GM23338 (cell line): Measurements from ENCODE around the gene TANGO2. TPM values are rescaled to one million over a fixed set of nuclear protein-coding genes. Genes with fewer than 3 reads are reported as not detected.

Source experiments
- ATAC-seq: fragments of 200-7000 bp; cut with Tn5 transposase; 3 replicates; pipeline ENCODE4 v1.9.1; 2020
- DNase-seq: peaks from one replicate; pipeline ENCODE4 v3.0.0-alpha.2; 2015; ENCODE audit warnings: low spot score
- H2AFZ ChIP-seq: fragments of 200-600 bp; sonication (generic); 2 replicates; pipeline ENCODE4 v1.8.0; 2016; ENCODE audit warnings: antibody characterized with exemption, mild to moderate bottlenecking, moderate library complexity
- H3F3A ChIP-seq: fragments of 200-600 bp; sonication (generic); replicated peaks from 2 replicates; pipeline ENCODE4 v1.8.0; 2017; ENCODE audit warnings: antibody characterized with exemption, mixed run types, low read depth
- H3K27ac ChIP-seq: fragments of 200-600 bp; sonication (generic); 2 replicates; pipeline ENCODE4 v1.6.1; 2016; ENCODE audit warnings: low read depth
- H3K27me3 ChIP-seq: fragments of 200-600 bp; sonication (generic); 2 replicates; pipeline ENCODE4 v1.8.0; 2016; ENCODE audit warnings: mild to moderate bottlenecking, mixed run types, moderate library complexity; ENCODE audit not compliant: insufficient read depth
- H3K36me3 ChIP-seq: fragments of 200-600 bp; sonication (generic); 2 replicates; pipeline ENCODE4 v1.8.0; 2016; ENCODE audit warnings: mild to moderate bottlenecking; ENCODE audit not compliant: insufficient read depth
- H3K4me1 ChIP-seq: fragments of 200-600 bp; sonication (generic); 2 replicates; pipeline ENCODE4 v1.8.0; 2016; ENCODE audit warnings: mild to moderate bottlenecking, moderate library complexity; ENCODE audit not compliant: insufficient read depth
- H3K4me2 ChIP-seq: fragments of 200-600 bp; sonication (generic); 2 replicates; pipeline ENCODE4 v1.7.1; 2017; ENCODE audit warnings: mixed run types
- H3K4me3 ChIP-seq: fragments of 200-600 bp; sonication (generic); 2 replicates; pipeline ENCODE4 v1.6.1; 2016; ENCODE audit warnings: mixed run types
- H3K79me2 ChIP-seq: fragments of 200-600 bp; sonication (generic); replicated peaks from 2 replicates; pipeline ENCODE4 v1.8.0; 2017; ENCODE audit warnings: mild to moderate bottlenecking; ENCODE audit not compliant: insufficient read depth
- H3K9me2 ChIP-seq: fragments of 200-600 bp; sonication (generic); 2 replicates; pipeline ENCODE4 v1.8.0; 2017; ENCODE audit not compliant: insufficient read depth
- H4K20me1 ChIP-seq: fragments of 200-600 bp; sonication (generic); replicated peaks from 2 replicates; pipeline ENCODE4 v1.8.0; 2017; ENCODE audit warnings: mild to moderate bottlenecking; ENCODE audit not compliant: insufficient read depth
- H3K27ac Mint-ChIP-seq: 2 replicates; pipeline ENCODE4 v1.8.0; 2020; ENCODE audit warnings: inconsistent platforms, mild to moderate bottlenecking, moderate library complexity, mixed read lengths
- H3K27me3 Mint-ChIP-seq: 3 replicates; pipeline ENCODE4 v1.8.0; 2022; ENCODE audit warnings: low read depth, mild to moderate bottlenecking, moderate library complexity, mixed read lengths, inconsistent platforms; ENCODE audit not compliant: insufficient read depth, poor library complexity
- H3K36me3 Mint-ChIP-seq: 3 replicates; pipeline ENCODE4 v1.8.0; 2021; ENCODE audit warnings: low read depth, mild to moderate bottlenecking, inconsistent platforms, moderate library complexity, mixed read lengths
- H3K4me1 Mint-ChIP-seq: 3 replicates; pipeline ENCODE4 v1.8.0; 2020; ENCODE audit warnings: mild to moderate bottlenecking, inconsistent platforms, mixed read lengths
- H3K4me3 Mint-ChIP-seq: 3 replicates; pipeline ENCODE4 v1.8.0; 2021; ENCODE audit warnings: moderate library complexity, mild to moderate bottlenecking, inconsistent platforms, mixed read lengths
- H3K9me3 Mint-ChIP-seq: 3 replicates; pipeline ENCODE4 v1.8.0; 2020; ENCODE audit warnings: moderate library complexity, mild to moderate bottlenecking, inconsistent platforms, mixed read lengths
- EZH2 ChIP-seq: fragments of 200-600 bp; sonication (generic); IDR thresholded peaks from one replicate; pipeline ENCODE4 v1.8.0; 2017; ENCODE audit warnings: antibody characterized with exemption, mild to moderate bottlenecking, low read depth; ENCODE audit not compliant: unreplicated experiment
- EZH2phosphoT487 ChIP-seq: fragments of 200-600 bp; sonication (generic); IDR thresholded peaks from one replicate; pipeline ENCODE4 v1.8.1; 2018; ENCODE audit warnings: antibody characterized with exemption; ENCODE audit not compliant: unreplicated experiment
- JUNB ChIP-seq: IDR thresholded peaks from one replicate; pipeline ENCODE4 v1.6.1; 2016; ENCODE audit warnings: antibody characterized with exemption; ENCODE audit not compliant: unreplicated experiment
- NANOG ChIP-seq: IDR thresholded peaks from 2 replicates; pipeline ENCODE4 v1.6.1; 2016; ENCODE audit warnings: antibody characterized with exemption, borderline replicate concordance
- POLR2AphosphoS5 ChIP-seq: IDR thresholded peaks from 2 replicates; pipeline ENCODE4 v1.6.1; 2016; ENCODE audit warnings: antibody characterized with exemption, low read depth
- STAT1 ChIP-seq: IDR thresholded peaks from one replicate; pipeline ENCODE4 v1.6.1; 2016; ENCODE audit warnings: antibody characterized with exemption; ENCODE audit not compliant: unreplicated experiment
- ZNF114 ChIP-seq: fragments of 250-450 bp; sonication (Bioruptor Pico); IDR thresholded peaks from 2 replicates; pipeline ENCODE4 v1.5.0; 2020; ENCODE audit warnings: mild to moderate bottlenecking, moderate library complexity
- ZNF331 ChIP-seq: fragments of 250-450 bp; sonication (Bioruptor Pico); IDR thresholded peaks from 2 replicates; pipeline ENCODE4 v1.5.0; 2020; ENCODE audit warnings: low read depth, mild to moderate bottlenecking, moderate library complexity
- polyA plus RNA-seq: library from polyadenylated mRNA; unstranded; fragments of >200 nt; fragmentation: Nextera tagmentation; extraction: Ambion mirVana; gene quantifications from 2 replicates; pipeline ENCODE4 v1.2.1, GENCODE V29; 2016
- total RNA-seq: library from RNA; depleted of rRNA; stranded (reverse); fragments of >200 nt; shearing (Covaris generic); gene quantifications from 2 replicates; pipeline ENCODE4 v1.2.3, GENCODE V29; 2014
- TF ChIP-seq, protein P1 (sequence below): IDR thresholded peaks from 2 replicates; pipeline ENCODE4 v1.6.1; 2016; ENCODE audit warnings: antibody characterized with exemption
- TF ChIP-seq, protein P2 (sequence below): fragments of 250-450 bp; sonication (Bioruptor Pico); IDR thresholded peaks from 2 replicates; pipeline ENCODE4 v1.5.0; 2020; ENCODE audit warnings: mild to moderate bottlenecking, moderate library complexity
- TF ChIP-seq, protein P3 (sequence below): IDR thresholded peaks from one replicate; pipeline ENCODE4 v1.6.1; 2018; ENCODE audit warnings: antibody characterized with exemption; ENCODE audit not compliant: unreplicated experiment

TANGO2 gene
- total and polyA plus RNA-seq, 2 experiments from 2014 or later, result 6.9 to 15.0 TPM

DNA sequence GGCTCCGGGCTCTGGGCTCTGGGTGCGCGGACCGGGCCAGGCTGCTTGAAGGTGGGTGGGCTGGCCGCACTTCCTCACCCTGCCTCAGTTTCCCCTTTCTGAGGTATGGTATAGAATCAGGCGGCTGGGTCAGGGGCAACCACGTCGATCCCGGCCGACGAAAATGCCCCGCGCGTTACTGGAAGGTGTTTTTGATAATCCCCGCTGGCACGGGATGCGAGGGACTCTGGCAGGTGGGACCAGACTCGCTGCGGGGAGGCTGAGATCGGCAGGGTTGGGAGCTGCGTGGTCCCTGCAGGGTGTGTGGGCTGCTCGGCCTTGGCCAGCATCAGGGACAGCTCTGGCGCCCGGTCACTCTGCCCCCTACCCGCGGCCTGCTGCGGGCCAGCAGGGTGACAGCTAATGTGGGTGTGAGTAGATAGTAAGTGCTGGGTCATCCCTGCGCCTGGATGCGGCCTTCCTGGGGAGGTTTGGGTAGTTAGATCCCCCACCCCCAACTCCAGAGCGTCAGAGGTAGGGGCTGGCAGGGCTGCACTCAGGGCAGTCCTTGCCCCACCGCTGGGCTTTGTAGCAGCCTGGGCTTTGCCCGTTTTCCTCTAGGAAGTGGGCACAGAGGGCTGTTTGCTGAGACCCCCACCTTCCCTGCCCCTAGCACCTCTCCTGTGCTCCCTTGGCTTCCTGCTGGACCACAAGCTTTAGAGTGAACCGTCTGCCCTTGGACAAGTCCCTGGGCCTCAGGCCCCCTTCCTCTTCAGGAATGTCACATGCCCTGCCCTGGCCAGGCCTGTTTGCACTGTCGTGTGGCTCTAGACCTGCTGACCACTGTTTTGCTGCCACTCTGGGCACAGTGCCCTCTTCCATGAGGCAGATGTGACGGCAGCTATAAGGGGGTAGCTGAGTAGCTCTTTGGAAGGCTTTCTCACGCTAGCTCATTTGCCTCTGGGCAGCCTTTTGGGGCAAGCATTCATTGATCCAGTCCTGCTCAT, 579 bp downstream of the TANGO2 start:
- H3F3A ChIP-seq, result no peaks in the 10 kb centered on the region
- no peaks in the 10 kb centered on the region for H3K36me3 ChIP-seq
- H3K9me2 ChIP-seq, result no peaks in the 10 kb centered on the region
- peak overlapping the region; percentile 91 for H2AFZ ChIP-seq
- H3K4me1 ChIP-seq, result peaks cover 12% of the 10 kb centered on the region; the same call in 1 of the 2 replicates
- peak overlapping the region; percentile 95 for H3K4me2 ChIP-seq
- no peak overlapping the region for H3K27ac Mint-ChIP-seq
- no peaks in the 10 kb centered on the region for H3K36me3 Mint-ChIP-seq
- no peaks in the 10 kb centered on the region for H4K20me1 ChIP-seq
- ATAC-seq, result peak; percentile 3
- H3K9me3 Mint-ChIP-seq, result no peaks in the 10 kb centered on the region
- peaks cover 9% of the 10 kb centered on the region for H3K4me1 Mint-ChIP-seq
- peak overlapping the region; percentile 89 for H3K4me3 ChIP-seq
- H3K27ac ChIP-seq, result no peak overlapping the region
- peak overlapping the region; percentile 91 for H3K4me3 Mint-ChIP-seq
- H3K79me2 ChIP-seq, result no peaks in the 10 kb centered on the region
- peaks cover 42% of the 10 kb centered on the region for H3K27me3 Mint-ChIP-seq
- H3K27me3 ChIP-seq, result peaks cover 36% of the 10 kb centered on the region
- TF ChIP-seq, protein P1, sequence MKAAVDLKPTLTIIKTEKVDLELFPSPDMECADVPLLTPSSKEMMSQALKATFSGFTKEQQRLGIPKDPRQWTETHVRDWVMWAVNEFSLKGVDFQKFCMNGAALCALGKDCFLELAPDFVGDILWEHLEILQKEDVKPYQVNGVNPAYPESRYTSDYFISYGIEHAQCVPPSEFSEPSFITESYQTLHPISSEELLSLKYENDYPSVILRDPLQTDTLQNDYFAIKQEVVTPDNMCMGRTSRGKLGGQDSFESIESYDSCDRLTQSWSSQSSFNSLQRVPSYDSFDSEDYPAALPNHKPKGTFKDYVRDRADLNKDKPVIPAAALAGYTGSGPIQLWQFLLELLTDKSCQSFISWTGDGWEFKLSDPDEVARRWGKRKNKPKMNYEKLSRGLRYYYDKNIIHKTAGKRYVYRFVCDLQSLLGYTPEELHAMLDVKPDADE, result no peak
- no peak for TF ChIP-seq EZH2phosphoT487
- TF ChIP-seq, protein P2, sequence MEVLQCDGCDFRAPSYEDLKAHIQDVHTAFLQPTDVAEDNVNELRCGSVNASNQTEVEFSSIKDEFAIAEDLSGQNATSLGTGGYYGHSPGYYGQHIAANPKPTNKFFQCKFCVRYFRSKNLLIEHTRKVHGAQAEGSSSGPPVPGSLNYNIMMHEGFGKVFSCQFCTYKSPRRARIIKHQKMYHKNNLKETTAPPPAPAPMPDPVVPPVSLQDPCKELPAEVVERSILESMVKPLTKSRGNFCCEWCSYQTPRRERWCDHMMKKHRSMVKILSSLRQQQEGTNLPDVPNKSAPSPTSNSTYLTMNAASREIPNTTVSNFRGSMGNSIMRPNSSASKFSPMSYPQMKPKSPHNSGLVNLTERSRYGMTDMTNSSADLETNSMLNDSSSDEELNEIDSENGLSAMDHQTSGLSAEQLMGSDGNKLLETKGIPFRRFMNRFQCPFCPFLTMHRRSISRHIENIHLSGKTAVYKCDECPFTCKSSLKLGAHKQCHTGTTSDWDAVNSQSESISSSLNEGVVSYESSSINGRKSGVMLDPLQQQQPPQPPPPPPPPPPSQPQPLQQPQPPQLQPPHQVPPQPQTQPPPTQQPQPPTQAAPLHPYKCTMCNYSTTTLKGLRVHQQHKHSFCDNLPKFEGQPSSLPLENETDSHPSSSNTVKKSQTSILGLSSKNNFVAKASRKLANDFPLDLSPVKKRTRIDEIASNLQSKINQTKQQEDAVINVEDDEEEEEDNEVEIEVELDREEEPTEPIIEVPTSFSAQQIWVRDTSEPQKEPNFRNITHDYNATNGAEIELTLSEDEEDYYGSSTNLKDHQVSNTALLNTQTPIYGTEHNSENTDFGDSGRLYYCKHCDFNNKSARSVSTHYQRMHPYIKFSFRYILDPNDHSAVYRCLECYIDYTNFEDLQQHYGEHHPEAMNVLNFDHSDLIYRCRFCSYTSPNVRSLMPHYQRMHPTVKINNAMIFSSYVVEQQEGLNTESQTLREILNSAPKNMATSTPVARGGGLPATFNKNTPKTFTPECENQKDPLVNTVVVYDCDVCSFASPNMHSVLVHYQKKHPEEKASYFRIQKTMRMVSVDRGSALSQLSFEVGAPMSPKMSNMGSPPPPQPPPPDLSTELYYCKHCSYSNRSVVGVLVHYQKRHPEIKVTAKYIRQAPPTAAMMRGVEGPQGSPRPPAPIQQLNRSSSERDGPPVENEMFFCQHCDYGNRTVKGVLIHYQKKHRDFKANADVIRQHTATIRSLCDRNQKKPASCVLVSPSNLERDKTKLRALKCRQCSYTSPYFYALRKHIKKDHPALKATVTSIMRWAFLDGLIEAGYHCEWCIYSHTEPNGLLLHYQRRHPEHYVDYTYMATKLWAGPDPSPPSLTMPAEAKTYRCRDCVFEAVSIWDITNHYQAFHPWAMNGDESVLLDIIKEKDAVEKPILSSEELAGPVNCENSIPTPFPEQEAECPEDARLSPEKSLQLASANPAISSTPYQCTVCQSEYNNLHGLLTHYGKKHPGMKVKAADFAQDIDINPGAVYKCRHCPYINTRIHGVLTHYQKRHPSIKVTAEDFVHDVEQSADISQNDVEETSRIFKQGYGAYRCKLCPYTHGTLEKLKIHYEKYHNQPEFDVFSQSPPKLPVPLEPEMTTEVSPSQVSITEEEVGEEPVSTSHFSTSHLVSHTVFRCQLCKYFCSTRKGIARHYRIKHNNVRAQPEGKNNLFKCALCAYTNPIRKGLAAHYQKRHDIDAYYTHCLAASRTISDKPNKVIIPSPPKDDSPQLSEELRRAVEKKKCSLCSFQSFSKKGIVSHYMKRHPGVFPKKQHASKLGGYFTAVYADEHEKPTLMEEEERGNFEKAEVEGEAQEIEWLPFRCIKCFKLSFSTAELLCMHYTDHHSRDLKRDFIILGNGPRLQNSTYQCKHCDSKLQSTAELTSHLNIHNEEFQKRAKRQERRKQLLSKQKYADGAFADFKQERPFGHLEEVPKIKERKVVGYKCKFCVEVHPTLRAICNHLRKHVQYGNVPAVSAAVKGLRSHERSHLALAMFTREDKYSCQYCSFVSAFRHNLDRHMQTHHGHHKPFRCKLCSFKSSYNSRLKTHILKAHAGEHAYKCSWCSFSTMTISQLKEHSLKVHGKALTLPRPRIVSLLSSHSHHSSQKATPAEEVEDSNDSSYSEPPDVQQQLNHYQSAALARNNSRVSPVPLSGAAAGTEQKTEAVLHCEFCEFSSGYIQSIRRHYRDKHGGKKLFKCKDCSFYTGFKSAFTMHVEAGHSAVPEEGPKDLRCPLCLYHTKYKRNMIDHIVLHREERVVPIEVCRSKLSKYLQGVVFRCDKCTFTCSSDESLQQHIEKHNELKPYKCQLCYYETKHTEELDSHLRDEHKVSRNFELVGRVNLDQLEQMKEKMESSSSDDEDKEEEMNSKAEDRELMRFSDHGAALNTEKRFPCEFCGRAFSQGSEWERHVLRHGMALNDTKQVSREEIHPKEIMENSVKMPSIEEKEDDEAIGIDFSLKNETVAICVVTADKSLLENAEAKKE (CRISPR knock-in tag), result no peak
- no peak for TF ChIP-seq ZNF114 (CRISPR knock-in tag)
- TF ChIP-seq, protein P3, sequence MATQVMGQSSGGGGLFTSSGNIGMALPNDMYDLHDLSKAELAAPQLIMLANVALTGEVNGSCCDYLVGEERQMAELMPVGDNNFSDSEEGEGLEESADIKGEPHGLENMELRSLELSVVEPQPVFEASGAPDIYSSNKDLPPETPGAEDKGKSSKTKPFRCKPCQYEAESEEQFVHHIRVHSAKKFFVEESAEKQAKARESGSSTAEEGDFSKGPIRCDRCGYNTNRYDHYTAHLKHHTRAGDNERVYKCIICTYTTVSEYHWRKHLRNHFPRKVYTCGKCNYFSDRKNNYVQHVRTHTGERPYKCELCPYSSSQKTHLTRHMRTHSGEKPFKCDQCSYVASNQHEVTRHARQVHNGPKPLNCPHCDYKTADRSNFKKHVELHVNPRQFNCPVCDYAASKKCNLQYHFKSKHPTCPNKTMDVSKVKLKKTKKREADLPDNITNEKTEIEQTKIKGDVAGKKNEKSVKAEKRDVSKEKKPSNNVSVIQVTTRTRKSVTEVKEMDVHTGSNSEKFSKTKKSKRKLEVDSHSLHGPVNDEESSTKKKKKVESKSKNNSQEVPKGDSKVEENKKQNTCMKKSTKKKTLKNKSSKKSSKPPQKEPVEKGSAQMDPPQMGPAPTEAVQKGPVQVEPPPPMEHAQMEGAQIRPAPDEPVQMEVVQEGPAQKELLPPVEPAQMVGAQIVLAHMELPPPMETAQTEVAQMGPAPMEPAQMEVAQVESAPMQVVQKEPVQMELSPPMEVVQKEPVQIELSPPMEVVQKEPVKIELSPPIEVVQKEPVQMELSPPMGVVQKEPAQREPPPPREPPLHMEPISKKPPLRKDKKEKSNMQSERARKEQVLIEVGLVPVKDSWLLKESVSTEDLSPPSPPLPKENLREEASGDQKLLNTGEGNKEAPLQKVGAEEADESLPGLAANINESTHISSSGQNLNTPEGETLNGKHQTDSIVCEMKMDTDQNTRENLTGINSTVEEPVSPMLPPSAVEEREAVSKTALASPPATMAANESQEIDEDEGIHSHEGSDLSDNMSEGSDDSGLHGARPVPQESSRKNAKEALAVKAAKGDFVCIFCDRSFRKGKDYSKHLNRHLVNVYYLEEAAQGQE, result no peak
- TF ChIP-seq EZH2, result no peak
- no peak for TF ChIP-seq NANOG
- no peak for TF ChIP-seq STAT1
- no peak for TF ChIP-seq ZNF331 (CRISPR knock-in tag)
- no peak for TF ChIP-seq JUNB
- TF ChIP-seq POLR2AphosphoS5, result no peak
- DNase-seq, result no peak
